MCF 10A (cell line): ENCODE data around the gene CLEC2B. TPM values are rescaled to one million over a fixed set of nuclear protein-coding genes. Genes with fewer than 3 reads are reported as not detected.

Experiments used
- BruUV-seq: library from RNA; stranded (reverse); fragments of 400-500 nt; replicated peaks from 2 replicates; lab custom pipeline; 2021; lab: Mats Ljungman, UMichigan
- CTCF ChIA-PET: fragments of 300-600 bp; sonication (Branson Sonifier 250); formaldehyde crosslinking; extraction: SDS; loops from one replicate; lab custom pipeline; 2021; ENCODE audit warnings: antibody characterized with exemption, inconsistent platforms; lab: Yijun Ruan, JAX
- POLR2A ChIA-PET: fragments of 300-600, 350-650 bp; sonication (Branson Sonifier 250); formaldehyde crosslinking; extraction: SDS; loops from one replicate; lab custom pipeline; 2020; ENCODE audit warnings: antibody characterized with exemption, inconsistent platforms; lab: Yijun Ruan, JAX
- DNase-seq: peaks from one replicate; pipeline ENCODE4 v3.0.0-alpha.2; 2018; ENCODE audit not compliant: unreplicated experiment
- H3K27ac Mint-ChIP-seq: one replicate; pipeline ENCODE4 v1.8.0; 2022; ENCODE audit warnings: mild to moderate bottlenecking, low read depth, mixed read lengths; ENCODE audit not compliant: unreplicated experiment
- H3K27me3 Mint-ChIP-seq: one replicate; pipeline ENCODE4 v1.8.0; 2022; ENCODE audit warnings: mixed read lengths; ENCODE audit not compliant: insufficient read depth, unreplicated experiment
- H3K36me3 Mint-ChIP-seq: one replicate; pipeline ENCODE4 v1.8.0; 2022; ENCODE audit warnings: mild to moderate bottlenecking, moderate library complexity, mixed read lengths; ENCODE audit not compliant: insufficient read depth, unreplicated experiment
- H3K4me1 Mint-ChIP-seq: one replicate; pipeline ENCODE4 v1.8.0; 2022; ENCODE audit warnings: mixed read lengths; ENCODE audit not compliant: insufficient read depth, unreplicated experiment
- H3K4me3 Mint-ChIP-seq: one replicate; pipeline ENCODE4 v1.8.0; 2022; ENCODE audit warnings: mild to moderate bottlenecking, moderate library complexity, mixed read lengths; ENCODE audit not compliant: unreplicated experiment
- H3K9me3 Mint-ChIP-seq: one replicate; pipeline ENCODE4 v1.8.0; 2022; ENCODE audit warnings: mixed read lengths; ENCODE audit not compliant: unreplicated experiment
- intact Hi-C: fragments of 100-400 bp; cut with micrococcal nuclease; formaldehyde crosslinking; loops from 2 replicates; pipeline ENCODE4 v1.14.1; 2022
- total RNA-seq: library from RNA; stranded (reverse); gene quantifications from 2 replicates; pipeline ENCODE4 v1.2.3, GENCODE V29; 2022
- TF ChIP-seq, protein P1 (sequence below): fragments of 200-600 bp; IDR thresholded peaks from one replicate; pipeline ENCODE4 v1.8.0; 2022; ENCODE audit warnings: antibody characterized with exemption, mild to moderate bottlenecking; ENCODE audit not compliant: unreplicated experiment

Gene CLEC2B
- total RNA-seq, 1 experiment from 2014 or later = 2.2 TPM

DNA sequence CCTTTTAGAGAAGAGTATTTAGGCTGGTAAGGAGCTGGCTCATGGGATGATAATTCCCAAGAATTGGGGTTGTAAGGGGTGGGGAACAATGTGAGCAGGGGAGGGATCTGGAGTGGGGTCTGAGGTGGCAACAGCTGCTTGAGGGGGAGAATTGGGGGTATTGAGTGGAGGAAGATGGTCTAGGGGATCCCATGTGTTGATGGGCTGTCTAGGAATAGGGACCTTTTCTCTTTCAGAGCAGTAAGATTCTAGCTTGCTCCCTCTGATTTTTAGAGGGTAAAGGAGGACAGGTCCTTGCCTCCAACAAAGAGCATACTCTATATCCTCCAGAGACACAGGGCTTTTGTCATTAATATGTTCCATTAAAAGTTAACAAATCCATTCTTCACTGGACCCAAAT is 40.6 kb upstream of the CLEC2B start:
- intact Hi-C loops = no loop called here
- no peak overlapping the region for H3K4me3 Mint-ChIP-seq
- no peak overlapping the region for H3K27ac Mint-ChIP-seq
- H3K36me3 Mint-ChIP-seq = no peaks in the 10 kb centered on the region
- H3K4me1 Mint-ChIP-seq = no peaks in the 10 kb centered on the region
- ChIA-PET POLR2A (interaction anchor here (0.7 kb wide), 1 partner anchor 42 kb away, joined by 4 read pairs; no protein-coding TSS in a partner anchor), CTCF (interaction anchor here (0.7 to 1.7 kb wide), 3 partner anchors 15 to 206 kb away, joined by 3 to 4 read pairs (median 4); no protein-coding TSS in a partner anchor)
- peaks cover 17% of the 10 kb centered on the region for H3K9me3 Mint-ChIP-seq
- no TSS peak for BruUV-seq
- no peak for DNase-seq
- TF ChIP-seq, protein P1, sequence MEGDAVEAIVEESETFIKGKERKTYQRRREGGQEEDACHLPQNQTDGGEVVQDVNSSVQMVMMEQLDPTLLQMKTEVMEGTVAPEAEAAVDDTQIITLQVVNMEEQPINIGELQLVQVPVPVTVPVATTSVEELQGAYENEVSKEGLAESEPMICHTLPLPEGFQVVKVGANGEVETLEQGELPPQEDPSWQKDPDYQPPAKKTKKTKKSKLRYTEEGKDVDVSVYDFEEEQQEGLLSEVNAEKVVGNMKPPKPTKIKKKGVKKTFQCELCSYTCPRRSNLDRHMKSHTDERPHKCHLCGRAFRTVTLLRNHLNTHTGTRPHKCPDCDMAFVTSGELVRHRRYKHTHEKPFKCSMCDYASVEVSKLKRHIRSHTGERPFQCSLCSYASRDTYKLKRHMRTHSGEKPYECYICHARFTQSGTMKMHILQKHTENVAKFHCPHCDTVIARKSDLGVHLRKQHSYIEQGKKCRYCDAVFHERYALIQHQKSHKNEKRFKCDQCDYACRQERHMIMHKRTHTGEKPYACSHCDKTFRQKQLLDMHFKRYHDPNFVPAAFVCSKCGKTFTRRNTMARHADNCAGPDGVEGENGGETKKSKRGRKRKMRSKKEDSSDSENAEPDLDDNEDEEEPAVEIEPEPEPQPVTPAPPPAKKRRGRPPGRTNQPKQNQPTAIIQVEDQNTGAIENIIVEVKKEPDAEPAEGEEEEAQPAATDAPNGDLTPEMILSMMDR = no peak
- H3K27me3 Mint-ChIP-seq = no peaks in the 10 kb centered on the region

GRCh38 chr12:9908350-9908749 is 39.2 kb upstream of the CLEC2B start:
- no peak overlapping the region for H3K4me3 Mint-ChIP-seq
- intact Hi-C loops = no loop called here
- ChIA-PET POLR2A (interaction anchor here (0.6 kb wide), 1 partner anchor 391 kb away, joined by 3 read pairs; no protein-coding TSS in a partner anchor), CTCF (interaction anchor here (1.6 kb wide), 1 partner anchor 37 kb away, joined by 3 read pairs; no protein-coding TSS in a partner anchor)
- no peaks in the 10 kb centered on the region for H3K36me3 Mint-ChIP-seq
- H3K27me3 Mint-ChIP-seq = no peaks in the 10 kb centered on the region
- no peaks in the 10 kb centered on the region for H3K4me1 Mint-ChIP-seq
- no peak for DNase-seq
- BruUV-seq = no TSS peak
- H3K27ac Mint-ChIP-seq = no peak overlapping the region
- peaks cover 17% of the 10 kb centered on the region for H3K9me3 Mint-ChIP-seq
- TF ChIP-seq, protein P1 = no peak

GRCh38 chr12:9907769-9908168 is 38.6 kb upstream of the CLEC2B start:
- ChIA-PET POLR2A (interaction anchor here (0.6 kb wide), 1 partner anchor 392 kb away, joined by 3 read pairs; no protein-coding TSS in a partner anchor), CTCF (interaction anchor here (0.6 to 1.6 kb wide), 4 partner anchors 17 to 113 kb away, joined by 3 read pairs; no protein-coding TSS in a partner anchor)
- H3K9me3 Mint-ChIP-seq = peaks cover 22% of the 10 kb centered on the region
- H3K27me3 Mint-ChIP-seq = no peaks in the 10 kb centered on the region
- H3K4me3 Mint-ChIP-seq = no peak overlapping the region
- intact Hi-C loops = no loop called here
- no TSS peak for BruUV-seq
- no peak overlapping the region for H3K27ac Mint-ChIP-seq
- TF ChIP-seq, protein P1 = no peak
- DNase-seq = no peak
- H3K36me3 Mint-ChIP-seq = no peaks in the 10 kb centered on the region
- no peaks in the 10 kb centered on the region for H3K4me1 Mint-ChIP-seq

DNA sequence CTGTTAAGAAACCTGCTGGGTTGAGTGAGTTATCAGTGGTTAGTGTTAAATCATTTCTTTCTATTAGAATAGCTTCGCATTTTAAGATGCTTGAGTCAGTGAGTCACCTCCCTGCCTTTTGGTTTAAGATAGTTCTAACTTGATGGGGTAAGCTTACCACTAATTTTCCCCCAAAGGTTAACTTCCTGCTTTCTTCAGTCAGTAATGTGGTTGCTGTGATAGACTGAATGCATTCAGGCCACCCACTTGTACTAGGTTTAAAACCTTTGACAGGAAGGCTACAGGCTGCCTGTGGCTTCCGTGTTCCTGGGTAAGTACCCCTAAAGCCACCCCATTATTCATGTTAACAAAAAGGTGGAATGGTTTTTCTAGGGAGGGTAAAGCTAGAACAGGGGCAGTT is 37.7 kb upstream of the CLEC2B start:
- Mint-ChIP-seq H3K4me1 (no peaks in the 10 kb centered on the region), H3K9me3 (peaks cover 26% of the 10 kb centered on the region), H3K4me3 (no peak overlapping the region), H3K36me3 (no peaks in the 10 kb centered on the region), H3K27ac (no peak overlapping the region), H3K27me3 (no peaks in the 10 kb centered on the region)
- no TSS peak for BruUV-seq
- ChIA-PET CTCF (interaction anchor here (0.5 to 3.1 kb wide), 10 partner anchors 10 to 200 kb away, joined by 3 to 13 read pairs (median 4); no protein-coding TSS in a partner anchor), POLR2A (interaction anchor here (1.7 kb wide), 1 partner anchor 20 kb away, joined by 7 read pairs; no protein-coding TSS in a partner anchor)
- TF ChIP-seq, protein P1 = no peak
- no peak for DNase-seq
- intact Hi-C loops = no loop called here
